ENCODE data around the gene ATP11A. TPM values are rescaled to one million over a fixed set of nuclear protein-coding genes. Genes with fewer than 3 reads are reported as not detected.

ATP11A gene
- total and polyA plus RNA-seq, 2 experiments from 2014 or later: 12.3 to 52.6 TPM

DNA sequence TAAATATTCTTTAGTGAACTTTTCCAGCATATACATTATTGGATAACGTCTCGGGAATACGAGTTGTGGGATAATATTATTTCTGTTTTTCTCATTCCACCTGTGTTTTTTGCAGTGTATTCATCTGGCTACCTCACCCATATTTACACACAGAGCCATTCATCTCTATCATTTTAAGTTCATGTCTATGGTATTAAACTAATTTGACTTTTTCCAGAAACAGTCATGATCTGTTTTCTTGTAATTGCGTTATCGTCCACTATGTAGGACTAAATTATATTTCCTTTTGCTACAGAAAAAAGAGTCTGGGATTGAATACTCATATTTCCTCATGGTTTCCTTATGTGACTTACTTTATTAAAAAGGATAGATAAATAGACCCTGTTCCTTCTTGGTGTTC lies 2.7 kb downstream of the ATP11A start:
- H3K4me2 ChIP-seq: peak overlapping the region; percentile 99
- Mint-ChIP-seq H3K4me3 (peak overlapping the region; percentile 87), H3K27ac (no peak overlapping the region)

More for the DNA sequence above, 2.7 kb downstream of the ATP11A start:
- no peak overlapping the region for H3K27ac ChIP-seq (ENCODE audit: low read depth)
- no peaks in the 10 kb centered on the region for H3K36me3 ChIP-seq (ENCODE audit: insufficient read depth)
- peaks cover 22% of the 10 kb centered on the region for H4K20me1 ChIP-seq (replicated peaks; ENCODE audit: insufficient read depth)
- no peaks in the 10 kb centered on the region for H3K9me2 ChIP-seq (ENCODE audit: insufficient read depth)
- peak overlapping the region; percentile 85 for H3K4me3 ChIP-seq
- H2AFZ ChIP-seq: no peak overlapping the region
- Mint-ChIP-seq H3K27me3 (ENCODE audit: insufficient read depth, low read depth, poor library complexity) (peaks cover 22% of the 10 kb centered on the region), H3K9me3 (no peaks in the 10 kb centered on the region), H3K4me1 (peaks cover 54% of the 10 kb centered on the region), H3K36me3 (ENCODE audit: low read depth) (peaks cover 3% of the 10 kb centered on the region; the same call in 1 of the 3 replicates)
- DNase-seq (ENCODE audit: low spot score): no peak
- no peak for ATAC-seq
- H3K27me3 ChIP-seq (ENCODE audit: insufficient read depth): peaks cover 12% of the 10 kb centered on the region
- TF ChIP-seq POLR2AphosphoS5 (IDR thresholded peaks at IDR 0.05; ENCODE audit: low read depth) (no peak), STAT1 (IDR thresholded peaks at IDR 0.05; ENCODE audit: unreplicated experiment) (no peak), EZH2 (IDR thresholded peaks at IDR 0.05; ENCODE audit: low read depth, unreplicated experiment) (no peak), NANOG (IDR thresholded peaks at IDR 0.05; ENCODE audit: borderline replicate concordance) (no peak), CREB1 (CRISPR knock-in tag; IDR thresholded peaks at IDR 0.05; ENCODE audit: low read depth) (no peak), ZNF114 (CRISPR knock-in tag; IDR thresholded peaks at IDR 0.05) (no peak), EZH2phosphoT487 (IDR thresholded peaks at IDR 0.05; ENCODE audit: unreplicated experiment) (no peak), ZNF331 (CRISPR knock-in tag; IDR thresholded peaks at IDR 0.05; ENCODE audit: low read depth) (no peak), JUNB (IDR thresholded peaks at IDR 0.05; ENCODE audit: unreplicated experiment) (no peak)
- TF ChIP-seq, protein P1, sequence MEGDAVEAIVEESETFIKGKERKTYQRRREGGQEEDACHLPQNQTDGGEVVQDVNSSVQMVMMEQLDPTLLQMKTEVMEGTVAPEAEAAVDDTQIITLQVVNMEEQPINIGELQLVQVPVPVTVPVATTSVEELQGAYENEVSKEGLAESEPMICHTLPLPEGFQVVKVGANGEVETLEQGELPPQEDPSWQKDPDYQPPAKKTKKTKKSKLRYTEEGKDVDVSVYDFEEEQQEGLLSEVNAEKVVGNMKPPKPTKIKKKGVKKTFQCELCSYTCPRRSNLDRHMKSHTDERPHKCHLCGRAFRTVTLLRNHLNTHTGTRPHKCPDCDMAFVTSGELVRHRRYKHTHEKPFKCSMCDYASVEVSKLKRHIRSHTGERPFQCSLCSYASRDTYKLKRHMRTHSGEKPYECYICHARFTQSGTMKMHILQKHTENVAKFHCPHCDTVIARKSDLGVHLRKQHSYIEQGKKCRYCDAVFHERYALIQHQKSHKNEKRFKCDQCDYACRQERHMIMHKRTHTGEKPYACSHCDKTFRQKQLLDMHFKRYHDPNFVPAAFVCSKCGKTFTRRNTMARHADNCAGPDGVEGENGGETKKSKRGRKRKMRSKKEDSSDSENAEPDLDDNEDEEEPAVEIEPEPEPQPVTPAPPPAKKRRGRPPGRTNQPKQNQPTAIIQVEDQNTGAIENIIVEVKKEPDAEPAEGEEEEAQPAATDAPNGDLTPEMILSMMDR (conservative IDR thresholded peaks at IDR 0.05; ENCODE audit: low read depth in 2 of 2): no peak
- TF ChIP-seq, protein P2, sequence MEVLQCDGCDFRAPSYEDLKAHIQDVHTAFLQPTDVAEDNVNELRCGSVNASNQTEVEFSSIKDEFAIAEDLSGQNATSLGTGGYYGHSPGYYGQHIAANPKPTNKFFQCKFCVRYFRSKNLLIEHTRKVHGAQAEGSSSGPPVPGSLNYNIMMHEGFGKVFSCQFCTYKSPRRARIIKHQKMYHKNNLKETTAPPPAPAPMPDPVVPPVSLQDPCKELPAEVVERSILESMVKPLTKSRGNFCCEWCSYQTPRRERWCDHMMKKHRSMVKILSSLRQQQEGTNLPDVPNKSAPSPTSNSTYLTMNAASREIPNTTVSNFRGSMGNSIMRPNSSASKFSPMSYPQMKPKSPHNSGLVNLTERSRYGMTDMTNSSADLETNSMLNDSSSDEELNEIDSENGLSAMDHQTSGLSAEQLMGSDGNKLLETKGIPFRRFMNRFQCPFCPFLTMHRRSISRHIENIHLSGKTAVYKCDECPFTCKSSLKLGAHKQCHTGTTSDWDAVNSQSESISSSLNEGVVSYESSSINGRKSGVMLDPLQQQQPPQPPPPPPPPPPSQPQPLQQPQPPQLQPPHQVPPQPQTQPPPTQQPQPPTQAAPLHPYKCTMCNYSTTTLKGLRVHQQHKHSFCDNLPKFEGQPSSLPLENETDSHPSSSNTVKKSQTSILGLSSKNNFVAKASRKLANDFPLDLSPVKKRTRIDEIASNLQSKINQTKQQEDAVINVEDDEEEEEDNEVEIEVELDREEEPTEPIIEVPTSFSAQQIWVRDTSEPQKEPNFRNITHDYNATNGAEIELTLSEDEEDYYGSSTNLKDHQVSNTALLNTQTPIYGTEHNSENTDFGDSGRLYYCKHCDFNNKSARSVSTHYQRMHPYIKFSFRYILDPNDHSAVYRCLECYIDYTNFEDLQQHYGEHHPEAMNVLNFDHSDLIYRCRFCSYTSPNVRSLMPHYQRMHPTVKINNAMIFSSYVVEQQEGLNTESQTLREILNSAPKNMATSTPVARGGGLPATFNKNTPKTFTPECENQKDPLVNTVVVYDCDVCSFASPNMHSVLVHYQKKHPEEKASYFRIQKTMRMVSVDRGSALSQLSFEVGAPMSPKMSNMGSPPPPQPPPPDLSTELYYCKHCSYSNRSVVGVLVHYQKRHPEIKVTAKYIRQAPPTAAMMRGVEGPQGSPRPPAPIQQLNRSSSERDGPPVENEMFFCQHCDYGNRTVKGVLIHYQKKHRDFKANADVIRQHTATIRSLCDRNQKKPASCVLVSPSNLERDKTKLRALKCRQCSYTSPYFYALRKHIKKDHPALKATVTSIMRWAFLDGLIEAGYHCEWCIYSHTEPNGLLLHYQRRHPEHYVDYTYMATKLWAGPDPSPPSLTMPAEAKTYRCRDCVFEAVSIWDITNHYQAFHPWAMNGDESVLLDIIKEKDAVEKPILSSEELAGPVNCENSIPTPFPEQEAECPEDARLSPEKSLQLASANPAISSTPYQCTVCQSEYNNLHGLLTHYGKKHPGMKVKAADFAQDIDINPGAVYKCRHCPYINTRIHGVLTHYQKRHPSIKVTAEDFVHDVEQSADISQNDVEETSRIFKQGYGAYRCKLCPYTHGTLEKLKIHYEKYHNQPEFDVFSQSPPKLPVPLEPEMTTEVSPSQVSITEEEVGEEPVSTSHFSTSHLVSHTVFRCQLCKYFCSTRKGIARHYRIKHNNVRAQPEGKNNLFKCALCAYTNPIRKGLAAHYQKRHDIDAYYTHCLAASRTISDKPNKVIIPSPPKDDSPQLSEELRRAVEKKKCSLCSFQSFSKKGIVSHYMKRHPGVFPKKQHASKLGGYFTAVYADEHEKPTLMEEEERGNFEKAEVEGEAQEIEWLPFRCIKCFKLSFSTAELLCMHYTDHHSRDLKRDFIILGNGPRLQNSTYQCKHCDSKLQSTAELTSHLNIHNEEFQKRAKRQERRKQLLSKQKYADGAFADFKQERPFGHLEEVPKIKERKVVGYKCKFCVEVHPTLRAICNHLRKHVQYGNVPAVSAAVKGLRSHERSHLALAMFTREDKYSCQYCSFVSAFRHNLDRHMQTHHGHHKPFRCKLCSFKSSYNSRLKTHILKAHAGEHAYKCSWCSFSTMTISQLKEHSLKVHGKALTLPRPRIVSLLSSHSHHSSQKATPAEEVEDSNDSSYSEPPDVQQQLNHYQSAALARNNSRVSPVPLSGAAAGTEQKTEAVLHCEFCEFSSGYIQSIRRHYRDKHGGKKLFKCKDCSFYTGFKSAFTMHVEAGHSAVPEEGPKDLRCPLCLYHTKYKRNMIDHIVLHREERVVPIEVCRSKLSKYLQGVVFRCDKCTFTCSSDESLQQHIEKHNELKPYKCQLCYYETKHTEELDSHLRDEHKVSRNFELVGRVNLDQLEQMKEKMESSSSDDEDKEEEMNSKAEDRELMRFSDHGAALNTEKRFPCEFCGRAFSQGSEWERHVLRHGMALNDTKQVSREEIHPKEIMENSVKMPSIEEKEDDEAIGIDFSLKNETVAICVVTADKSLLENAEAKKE (CRISPR knock-in tag; IDR thresholded peaks at IDR 0.05): no peak
- TF ChIP-seq, protein P3, sequence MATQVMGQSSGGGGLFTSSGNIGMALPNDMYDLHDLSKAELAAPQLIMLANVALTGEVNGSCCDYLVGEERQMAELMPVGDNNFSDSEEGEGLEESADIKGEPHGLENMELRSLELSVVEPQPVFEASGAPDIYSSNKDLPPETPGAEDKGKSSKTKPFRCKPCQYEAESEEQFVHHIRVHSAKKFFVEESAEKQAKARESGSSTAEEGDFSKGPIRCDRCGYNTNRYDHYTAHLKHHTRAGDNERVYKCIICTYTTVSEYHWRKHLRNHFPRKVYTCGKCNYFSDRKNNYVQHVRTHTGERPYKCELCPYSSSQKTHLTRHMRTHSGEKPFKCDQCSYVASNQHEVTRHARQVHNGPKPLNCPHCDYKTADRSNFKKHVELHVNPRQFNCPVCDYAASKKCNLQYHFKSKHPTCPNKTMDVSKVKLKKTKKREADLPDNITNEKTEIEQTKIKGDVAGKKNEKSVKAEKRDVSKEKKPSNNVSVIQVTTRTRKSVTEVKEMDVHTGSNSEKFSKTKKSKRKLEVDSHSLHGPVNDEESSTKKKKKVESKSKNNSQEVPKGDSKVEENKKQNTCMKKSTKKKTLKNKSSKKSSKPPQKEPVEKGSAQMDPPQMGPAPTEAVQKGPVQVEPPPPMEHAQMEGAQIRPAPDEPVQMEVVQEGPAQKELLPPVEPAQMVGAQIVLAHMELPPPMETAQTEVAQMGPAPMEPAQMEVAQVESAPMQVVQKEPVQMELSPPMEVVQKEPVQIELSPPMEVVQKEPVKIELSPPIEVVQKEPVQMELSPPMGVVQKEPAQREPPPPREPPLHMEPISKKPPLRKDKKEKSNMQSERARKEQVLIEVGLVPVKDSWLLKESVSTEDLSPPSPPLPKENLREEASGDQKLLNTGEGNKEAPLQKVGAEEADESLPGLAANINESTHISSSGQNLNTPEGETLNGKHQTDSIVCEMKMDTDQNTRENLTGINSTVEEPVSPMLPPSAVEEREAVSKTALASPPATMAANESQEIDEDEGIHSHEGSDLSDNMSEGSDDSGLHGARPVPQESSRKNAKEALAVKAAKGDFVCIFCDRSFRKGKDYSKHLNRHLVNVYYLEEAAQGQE (IDR thresholded peaks at IDR 0.05; ENCODE audit: unreplicated experiment): no peak
- TF ChIP-seq, protein P4, sequence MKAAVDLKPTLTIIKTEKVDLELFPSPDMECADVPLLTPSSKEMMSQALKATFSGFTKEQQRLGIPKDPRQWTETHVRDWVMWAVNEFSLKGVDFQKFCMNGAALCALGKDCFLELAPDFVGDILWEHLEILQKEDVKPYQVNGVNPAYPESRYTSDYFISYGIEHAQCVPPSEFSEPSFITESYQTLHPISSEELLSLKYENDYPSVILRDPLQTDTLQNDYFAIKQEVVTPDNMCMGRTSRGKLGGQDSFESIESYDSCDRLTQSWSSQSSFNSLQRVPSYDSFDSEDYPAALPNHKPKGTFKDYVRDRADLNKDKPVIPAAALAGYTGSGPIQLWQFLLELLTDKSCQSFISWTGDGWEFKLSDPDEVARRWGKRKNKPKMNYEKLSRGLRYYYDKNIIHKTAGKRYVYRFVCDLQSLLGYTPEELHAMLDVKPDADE (IDR thresholded peaks at IDR 0.05): no peak
- H3F3A ChIP-seq (replicated peaks; ENCODE audit: low read depth): peaks cover 4% of the 10 kb centered on the region; the same call in 1 of the 2 replicates
- peaks cover 35% of the 10 kb centered on the region for H3K4me1 ChIP-seq (ENCODE audit: insufficient read depth)
- H3K79me2 ChIP-seq (replicated peaks; ENCODE audit: insufficient read depth): peaks cover 67% of the 10 kb centered on the region

Data from GM23338 (cell line).